ENCODE measurements around the gene SERPINB7. TPM values are rescaled to one million over a fixed set of nuclear protein-coding genes. Genes with fewer than 3 reads are reported as not detected.

Gene SERPINB7
- total and polyA plus RNA-seq, 2 of the 4 experiments (the other 2 are of a cell fraction) = 79.9 to 100 TPM

- dilution Hi-C loops (cut with HindIII; ENCODE audit: low sequenced_read_pairs, unreplicated experiment) (no loop called here), in situ Hi-C loops (cut with MboI; ENCODE audit: low sequenced_read_pairs) (no loop called here), intact Hi-C loops (cut with micrococcal nuclease) (loop anchor here (5.0 kb wide), 1 partner anchor 89 kb away; no protein-coding TSS in a partner anchor)
- no peak overlapping the region for H2AK9ac ChIP-seq (replicated peaks; ENCODE audit: low read depth, low read length, poor library complexity)
- H3K9me1 ChIP-seq (ENCODE audit: insufficient read depth, low read length) = no peaks in the 10 kb centered on the region
- no peak overlapping the region for H3K56ac ChIP-seq (ENCODE audit: extremely low read depth, insufficient read depth, low read length)
- no peaks in the 10 kb centered on the region for H3K4me1 ChIP-seq (ENCODE audit: control insufficient read depth, insufficient read depth, low read length)
- H3K4me3 ChIP-seq (ENCODE audit: insufficient read depth, low read depth, low read length) = no peak overlapping the region
- TF ChIP-seq BHLHE40 (IDR thresholded peaks at IDR 0.05; ENCODE audit: low read depth, low read length) = no peak
- no peak for TF ChIP-seq FOS (IDR thresholded peaks at IDR 0.05; ENCODE audit: low read depth, low read length)
- no peak for TF ChIP-seq RFX5 (IDR thresholded peaks at IDR 0.05; ENCODE audit: low read depth, low read length)
- TF ChIP-seq USF2 (IDR thresholded peaks at IDR 0.05; ENCODE audit: low read depth, low read length) = no peak
- no peak for TF ChIP-seq MXI1 (IDR thresholded peaks at IDR 0.05; ENCODE audit: borderline replicate concordance, low read depth, low read length)
- TF ChIP-seq RAD21 (IDR thresholded peaks at IDR 0.05; ENCODE audit: low read length) = no peak
- TF ChIP-seq MAFK (IDR thresholded peaks at IDR 0.05; ENCODE audit: low read depth, low read length) = no peak
- TF ChIP-seq ELK1 (IDR thresholded peaks at IDR 0.05; ENCODE audit: borderline replicate concordance, low read depth, low read length) = no peak
- TF ChIP-seq, protein P1, sequence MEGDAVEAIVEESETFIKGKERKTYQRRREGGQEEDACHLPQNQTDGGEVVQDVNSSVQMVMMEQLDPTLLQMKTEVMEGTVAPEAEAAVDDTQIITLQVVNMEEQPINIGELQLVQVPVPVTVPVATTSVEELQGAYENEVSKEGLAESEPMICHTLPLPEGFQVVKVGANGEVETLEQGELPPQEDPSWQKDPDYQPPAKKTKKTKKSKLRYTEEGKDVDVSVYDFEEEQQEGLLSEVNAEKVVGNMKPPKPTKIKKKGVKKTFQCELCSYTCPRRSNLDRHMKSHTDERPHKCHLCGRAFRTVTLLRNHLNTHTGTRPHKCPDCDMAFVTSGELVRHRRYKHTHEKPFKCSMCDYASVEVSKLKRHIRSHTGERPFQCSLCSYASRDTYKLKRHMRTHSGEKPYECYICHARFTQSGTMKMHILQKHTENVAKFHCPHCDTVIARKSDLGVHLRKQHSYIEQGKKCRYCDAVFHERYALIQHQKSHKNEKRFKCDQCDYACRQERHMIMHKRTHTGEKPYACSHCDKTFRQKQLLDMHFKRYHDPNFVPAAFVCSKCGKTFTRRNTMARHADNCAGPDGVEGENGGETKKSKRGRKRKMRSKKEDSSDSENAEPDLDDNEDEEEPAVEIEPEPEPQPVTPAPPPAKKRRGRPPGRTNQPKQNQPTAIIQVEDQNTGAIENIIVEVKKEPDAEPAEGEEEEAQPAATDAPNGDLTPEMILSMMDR (conservative IDR thresholded peaks at IDR 0.05; ENCODE audit: low read depth, low read length) = no peak
- TF ChIP-seq CEBPB (IDR thresholded peaks at IDR 0.05; ENCODE audit: low read depth, low read length) = no peak
- no peak for TF ChIP-seq SMC3 (IDR thresholded peaks at IDR 0.05; ENCODE audit: low read depth, low read length)
- no peak for TF ChIP-seq POLR2A (IDR thresholded peaks at IDR 0.05; ENCODE audit: low read depth, low read length)
- TF ChIP-seq NFE2L2 (IDR thresholded peaks at IDR 0.05; ENCODE audit: low read depth, low read length) = no peak
- TF ChIP-seq CHD1 (IDR thresholded peaks at IDR 0.05; ENCODE audit: low read depth, low read length) = no peak
- TF ChIP-seq MAZ (IDR thresholded peaks at IDR 0.05; ENCODE audit: borderline replicate concordance, low read depth, low read length) = no peak
- no peak for TF ChIP-seq RCOR1 (IDR thresholded peaks at IDR 0.05; ENCODE audit: insufficient replicate concordance, low read length)
- H4K8ac ChIP-seq (ENCODE audit: low read depth in 2 of 2, low read length in 2 of 2) = no peak overlapping the region
- no peak overlapping the region for H3K4ac ChIP-seq (ENCODE audit: low read depth, low read length)
- ATAC-seq (ENCODE audit: low read depth) (no peak), DNase-seq (peak; percentile 18)
- no peak overlapping the region for H2AFZ ChIP-seq (replicated peaks; ENCODE audit: low read length, poor library complexity)
- H3K18ac ChIP-seq (ENCODE audit: low read depth, low read length) = no peak overlapping the region
- H3K27ac ChIP-seq (ENCODE audit: insufficient read depth, low read length) = no peak overlapping the region
- CTCF ChIA-PET = no interaction called here
- POLR2A ChIA-PET (ENCODE audit: unreplicated experiment) = no interaction called here
- no peaks in the 10 kb centered on the region for H3K79me1 ChIP-seq (ENCODE audit: low read depth in 1 of 2, low read length in 2 of 2)
- H2BK15ac ChIP-seq (ENCODE audit: low read depth, low read length) = no peak overlapping the region
- no peak overlapping the region for H2BK20ac ChIP-seq (ENCODE audit: low read depth, low read length)
- H3K36me3 ChIP-seq (ENCODE audit: control insufficient read depth, insufficient read depth, low read length) = no peaks in the 10 kb centered on the region
- H2BK5ac ChIP-seq (ENCODE audit: low read depth, low read length, poor library complexity, severe bottlenecking) = no peak overlapping the region
- H2AK5ac ChIP-seq (ENCODE audit: low read depth, low read length) = no peak overlapping the region
- H3K9me3 ChIP-seq (ENCODE audit: control insufficient read depth, insufficient read depth, low read length) = no peaks in the 10 kb centered on the region
- no peak overlapping the region for H2BK120ac ChIP-seq (ENCODE audit: low read depth, low read length)
- no peak overlapping the region for H4K91ac ChIP-seq (ENCODE audit: insufficient read depth, low read depth, low read length)
- H4K20me1 ChIP-seq (ENCODE audit: insufficient read depth, low read length) = no peaks in the 10 kb centered on the region
- no TSS peak for BruUV-seq (replicated peaks)
- H4K5ac ChIP-seq (ENCODE audit: low read depth, low read length) = no peak overlapping the region
- H3K27me3 ChIP-seq (ENCODE audit: control insufficient read depth, insufficient read depth, low read length) = peaks cover 2% of the 10 kb centered on the region; the same call in 1 of the 2 replicates
- H3K4me2 ChIP-seq (ENCODE audit: low read depth, low read length) = no peak overlapping the region
- no peak overlapping the region for H3K9ac ChIP-seq (ENCODE audit: low read depth, low read length)
- no peak overlapping the region for H3K23ac ChIP-seq (ENCODE audit: low read depth, low read length)
- H3K14ac ChIP-seq (replicated peaks; ENCODE audit: low read depth, low read length) = no peak overlapping the region
Observed at GRCh38 chr18:63753676-63754075, 21.5 kb upstream of the SERPINB7 start.
